Stimulated activated CD8-positive, alpha-beta memory T cell treated with anti-CD3 and anti-CD28 coated beads, Interleukin-15, amount 100 ng/mL, for 48 hours (primary cell): ENCODE measurements around the gene ATXN7L1.
"Not testable (repeated sequence)": the region's sequence is repeated elsewhere in the genome, so short reads cannot be mapped to it uniquely, and the experiment has no call there.

Experiments
- DNase-seq, 2 donors: peaks; one replicate each; pipeline ENCODE4 v3.0.0-alpha.2; 2020; ENCODE audit warnings: low read depth in 2 of 2

Gene ATXN7L1

DNA sequence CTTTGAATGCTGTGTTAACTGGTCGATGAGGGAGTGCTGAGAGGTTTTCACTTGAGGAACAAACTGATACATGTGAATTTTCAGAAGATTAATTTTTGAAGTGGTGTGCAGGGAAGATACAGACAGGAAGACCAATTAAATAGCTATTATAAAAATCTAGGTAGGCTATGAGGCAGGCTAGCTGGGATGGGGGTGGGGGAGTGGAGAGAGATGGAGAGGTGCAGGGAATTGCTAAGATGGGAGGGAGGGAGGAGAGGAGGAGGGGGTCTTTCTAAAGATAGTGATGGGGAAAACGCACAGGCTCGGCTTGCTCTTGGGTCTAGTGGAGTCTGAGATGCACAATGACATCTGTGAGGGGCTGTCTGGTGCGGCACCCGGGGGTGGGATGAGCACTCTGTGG, 15.2 kb downstream of the ATXN7L1 start:
- no peak for DNase-seq

DNA sequence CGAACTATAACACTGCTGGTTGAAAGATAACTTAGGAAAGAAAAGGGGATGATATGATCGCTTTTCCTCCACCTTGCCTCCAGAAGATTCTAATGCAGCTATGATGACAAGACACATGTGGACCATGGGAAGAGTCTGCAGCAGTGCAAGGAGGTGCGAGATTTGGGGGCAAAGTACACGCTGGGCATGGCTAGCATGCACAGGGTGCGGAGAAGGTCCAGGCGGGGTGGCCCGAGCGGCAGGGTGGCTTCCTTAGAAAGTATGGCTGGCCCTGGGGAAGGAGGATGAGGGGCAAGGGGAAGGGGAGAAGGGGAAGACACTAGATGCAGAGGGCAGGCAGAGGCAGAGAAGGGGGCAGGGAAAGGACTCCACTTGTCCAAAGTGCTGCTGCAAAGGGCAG, 15.6 kb downstream of the ATXN7L1 start:
- DNase-seq = no peak

DNA sequence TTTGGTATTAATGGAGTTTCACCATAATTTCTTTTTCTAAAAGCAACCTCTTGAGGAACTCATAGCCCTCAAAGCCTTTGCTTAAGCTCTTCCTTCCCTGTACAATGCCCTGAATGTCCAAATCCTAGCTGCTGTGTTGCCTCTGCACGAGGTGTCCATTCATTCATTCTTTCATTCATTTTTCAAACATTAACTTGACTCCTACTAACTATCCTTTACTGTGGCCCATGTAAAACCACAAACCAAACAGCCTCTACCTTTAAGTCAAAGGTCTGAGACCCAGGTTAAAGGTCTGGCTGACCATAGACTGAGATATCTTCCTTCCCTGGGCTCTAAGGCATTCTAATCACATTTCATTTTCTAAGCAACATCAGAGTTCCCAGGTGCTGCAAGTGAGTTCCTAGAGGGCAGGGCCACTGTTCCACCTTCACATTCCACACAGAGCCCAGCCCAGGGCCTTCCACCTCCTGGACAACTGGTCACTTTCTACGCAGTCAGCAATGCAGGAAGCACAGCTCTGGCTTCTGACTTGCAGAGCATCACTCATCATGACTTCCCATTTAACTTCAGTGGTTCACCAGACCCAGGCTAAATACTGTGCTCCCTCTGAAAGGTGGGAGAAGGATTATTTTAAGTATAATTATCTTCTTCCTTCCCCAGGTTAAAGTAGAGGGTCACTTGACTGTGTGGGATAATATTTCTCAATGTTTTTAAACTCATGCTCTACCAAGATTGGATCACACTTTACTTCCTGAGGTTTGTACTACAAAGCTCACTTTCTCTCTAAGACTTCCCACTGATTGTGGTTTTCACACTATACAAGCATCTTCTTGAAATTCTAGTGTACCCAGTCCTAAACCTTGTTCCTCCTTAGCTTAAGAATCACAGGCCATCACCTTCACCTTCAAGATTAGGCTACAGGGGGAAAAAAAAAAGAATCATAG, 19.1 kb downstream of the ATXN7L1 start:
- no peak for DNase-seq

DNA sequence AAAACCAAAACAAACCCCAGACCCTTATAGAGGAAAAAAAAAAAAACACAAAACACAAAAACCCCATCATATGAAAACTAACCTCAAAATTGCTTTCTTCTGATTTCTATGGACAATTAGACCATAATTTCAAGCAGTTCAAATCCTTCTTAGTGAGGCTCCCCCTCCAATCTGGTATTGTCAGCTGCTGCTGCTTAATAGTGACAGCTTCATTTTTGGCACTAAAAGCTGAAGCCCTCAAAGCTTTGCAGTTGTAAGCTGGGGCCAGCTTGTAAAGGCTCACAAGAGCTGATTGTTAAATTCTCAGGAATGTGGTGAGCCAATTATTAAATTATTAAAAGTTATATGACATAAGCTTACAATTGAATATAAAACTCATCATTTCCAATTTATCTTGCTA, 21.9 kb downstream of the ATXN7L1 start:
- DNase-seq = no peak

DNA sequence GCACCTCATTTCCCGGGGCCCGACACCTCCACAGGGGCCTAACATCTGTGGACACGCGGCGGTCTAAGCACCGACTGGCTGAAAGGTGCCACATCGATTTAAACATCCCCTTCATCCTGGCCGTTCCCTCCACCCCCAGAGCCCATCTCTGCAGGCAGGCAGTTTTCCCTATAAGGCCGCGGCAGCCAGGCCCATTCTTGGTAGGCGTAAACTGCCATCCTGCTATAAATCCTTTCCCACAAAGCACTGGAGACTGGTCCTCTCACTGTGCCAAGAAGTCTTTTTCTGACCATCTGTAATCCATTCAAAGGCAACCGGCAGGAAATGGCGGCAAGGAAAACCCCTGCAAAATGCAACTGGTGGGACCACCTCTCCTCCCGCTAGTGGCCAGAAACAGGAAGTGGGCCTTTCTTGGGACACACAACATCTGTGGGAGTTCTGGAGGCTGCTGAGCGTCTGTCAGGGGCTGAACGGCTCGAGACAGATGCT, 22.4 kb downstream of the ATXN7L1 start:
- DNase-seq = no peak

DNA sequence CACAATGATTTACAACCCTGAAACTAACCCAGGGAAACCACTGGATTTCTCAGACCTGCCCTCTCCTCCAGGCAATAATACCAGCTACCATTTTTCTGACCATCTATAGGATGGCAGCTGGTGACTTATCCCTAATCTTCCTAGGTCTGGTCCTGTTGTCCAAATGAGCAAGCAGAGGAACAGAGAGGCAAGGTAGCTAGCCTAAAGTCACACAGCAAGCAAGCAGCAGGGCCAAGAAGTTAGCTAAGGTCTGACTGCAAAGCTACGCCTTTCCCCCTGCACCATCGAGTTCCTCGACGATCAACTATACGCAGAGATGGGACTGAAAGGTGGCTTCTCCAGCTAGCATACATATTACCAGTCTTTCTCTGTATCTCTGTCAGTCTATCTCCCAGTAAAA, 25.3 kb downstream of the ATXN7L1 start:
- no peak for DNase-seq

DNA sequence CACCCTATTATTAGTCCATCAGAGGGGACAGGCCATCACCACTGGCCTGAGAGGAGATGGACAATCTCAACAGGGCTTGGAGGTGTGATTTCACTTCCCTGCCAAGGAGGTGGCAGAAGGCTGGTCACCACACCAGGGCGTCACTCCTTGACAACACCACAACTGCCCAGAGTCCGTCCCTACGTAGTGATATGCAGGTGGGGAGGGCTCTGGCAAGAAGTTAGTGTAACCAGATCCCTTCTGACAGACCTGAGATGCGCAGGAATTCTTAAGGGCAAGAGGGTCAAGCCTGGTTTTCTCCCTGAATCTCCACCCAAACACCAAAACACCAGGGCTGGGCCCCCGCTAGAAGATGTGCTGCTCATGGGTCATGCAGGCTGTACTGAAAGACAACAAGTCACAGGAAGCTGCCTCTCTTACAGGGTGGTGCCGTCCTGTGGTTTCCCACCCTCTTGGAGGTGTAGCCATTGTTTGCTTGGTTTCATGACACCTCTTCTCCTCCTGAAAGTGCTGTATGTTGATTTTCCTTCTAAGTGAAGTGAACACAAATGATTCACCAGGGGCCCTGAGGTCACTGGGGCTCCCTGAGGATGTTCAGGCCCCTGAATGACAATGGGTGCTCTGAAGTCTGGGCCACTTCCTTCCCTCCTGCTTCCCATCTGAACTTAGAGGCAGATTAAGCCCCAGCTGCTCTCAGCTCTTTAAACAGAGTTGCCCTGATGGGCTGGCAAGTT, 27.1 kb downstream of the ATXN7L1 start:
- DNase-seq = peak; percentile 69 to 75

DNA sequence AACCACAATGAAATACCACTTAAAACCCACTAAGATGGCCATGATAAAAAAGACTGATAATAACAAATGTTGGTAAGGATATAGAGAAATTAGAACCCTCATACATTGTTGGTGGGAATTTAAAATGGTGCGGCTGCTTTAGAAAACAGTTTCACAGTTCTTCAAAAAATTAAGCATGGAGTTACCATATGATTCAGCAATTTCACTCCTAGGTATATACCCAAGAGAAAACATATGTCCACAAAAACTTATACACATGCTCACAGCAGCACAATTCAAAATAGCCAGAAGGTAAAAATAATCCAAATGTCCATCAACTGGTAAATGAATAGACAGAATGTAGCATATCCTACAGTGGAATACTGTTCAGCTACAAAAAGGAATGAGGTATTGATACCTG, 30.0 kb downstream of the ATXN7L1 start:
- DNase-seq = no peak

DNA sequence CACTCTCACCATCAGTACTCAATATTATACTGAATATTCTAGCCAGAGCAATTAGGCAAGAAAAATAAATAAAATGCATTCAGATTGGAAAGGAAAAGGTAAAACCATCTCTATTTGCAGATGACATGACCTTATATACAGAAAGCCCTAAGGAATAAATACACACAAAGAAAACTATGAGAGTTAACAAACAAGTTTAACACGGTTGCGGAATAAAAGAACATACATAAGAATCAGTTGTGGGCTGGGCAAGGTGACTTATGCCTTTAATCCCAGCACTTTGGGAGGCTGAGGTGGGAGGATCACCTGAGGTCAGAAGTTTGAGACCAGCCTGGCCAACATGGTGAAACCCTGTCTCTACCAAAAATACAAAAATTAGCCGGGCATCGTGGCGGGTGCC, 31.7 kb downstream of the ATXN7L1 start:
- DNase-seq = not testable (repeated sequence)

DNA sequence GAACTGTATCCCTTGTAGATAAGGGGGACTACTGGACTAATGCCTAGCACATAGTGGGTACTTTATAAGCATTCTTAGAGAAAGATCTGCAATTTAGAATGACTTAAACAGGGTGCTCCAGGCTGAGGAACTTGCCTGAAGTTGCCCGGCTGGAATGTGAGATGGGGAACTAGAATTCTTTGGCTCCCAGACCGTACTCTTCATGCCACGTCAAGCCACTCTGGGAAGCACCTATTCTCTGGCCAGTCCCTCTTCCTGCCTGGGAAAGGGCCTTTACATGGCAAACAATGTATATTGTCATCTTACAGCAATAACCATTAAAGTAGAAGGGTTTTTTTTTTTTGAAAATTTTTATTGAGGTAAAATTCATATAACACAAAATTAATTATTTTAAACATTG, 34.5 kb downstream of the ATXN7L1 start:
- no peak for DNase-seq

DNA sequence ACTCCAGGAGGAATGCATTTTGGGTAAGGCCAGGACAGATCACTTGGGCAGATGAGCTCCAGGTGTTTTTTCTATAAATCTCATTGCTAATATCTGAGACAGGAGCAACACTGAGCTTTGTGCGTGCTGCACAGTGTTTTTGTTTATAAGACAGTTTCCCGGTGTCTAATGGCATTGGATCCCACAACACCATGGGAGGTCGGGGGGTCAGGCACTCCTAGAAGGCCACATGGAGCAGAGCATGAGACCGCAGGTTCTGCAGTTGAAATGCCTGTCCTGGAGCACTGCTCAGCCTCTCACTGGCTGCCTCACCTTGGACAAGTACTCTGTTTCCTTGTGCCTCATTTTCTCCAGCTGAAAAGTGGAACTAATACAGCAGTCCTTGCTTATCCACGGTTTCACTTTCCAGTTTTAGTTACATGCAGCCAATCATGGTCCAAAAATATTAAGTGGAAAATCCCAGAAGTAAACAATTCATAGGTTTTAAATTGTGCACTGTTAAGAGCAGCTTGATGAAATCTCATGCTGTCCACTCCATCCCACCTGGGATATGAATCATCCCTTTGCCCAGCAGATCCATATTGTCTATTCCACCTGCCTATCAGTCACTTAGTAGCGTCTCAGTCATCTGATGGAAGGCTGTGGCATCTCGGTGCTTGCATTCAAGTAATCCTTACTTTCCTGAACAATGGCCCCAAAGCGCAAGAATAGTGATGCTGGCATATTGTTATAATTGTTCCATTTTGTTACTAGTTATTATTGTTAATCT, 35.2 kb downstream of the ATXN7L1 start:
- no peak for DNase-seq

DNA sequence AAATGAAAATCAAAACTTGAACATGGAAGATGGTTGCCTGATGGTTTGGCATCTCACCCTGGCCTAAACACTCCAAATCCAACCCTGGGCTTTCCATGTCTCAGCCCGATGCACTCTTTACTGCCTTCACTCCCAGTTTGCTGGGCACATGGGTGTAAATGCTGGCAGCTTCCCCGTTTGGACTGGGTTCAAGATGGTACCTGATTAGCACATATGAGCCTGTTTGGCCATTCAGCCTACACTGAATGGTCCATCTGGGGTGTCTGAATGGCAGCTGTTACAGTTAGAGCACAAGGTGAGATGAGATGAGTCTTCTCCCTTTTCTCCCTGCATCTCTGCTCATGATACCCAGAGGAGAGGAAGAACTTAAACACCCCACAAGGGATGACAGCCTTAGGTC, 37.1 kb downstream of the ATXN7L1 start:
- DNase-seq = no peak

DNA sequence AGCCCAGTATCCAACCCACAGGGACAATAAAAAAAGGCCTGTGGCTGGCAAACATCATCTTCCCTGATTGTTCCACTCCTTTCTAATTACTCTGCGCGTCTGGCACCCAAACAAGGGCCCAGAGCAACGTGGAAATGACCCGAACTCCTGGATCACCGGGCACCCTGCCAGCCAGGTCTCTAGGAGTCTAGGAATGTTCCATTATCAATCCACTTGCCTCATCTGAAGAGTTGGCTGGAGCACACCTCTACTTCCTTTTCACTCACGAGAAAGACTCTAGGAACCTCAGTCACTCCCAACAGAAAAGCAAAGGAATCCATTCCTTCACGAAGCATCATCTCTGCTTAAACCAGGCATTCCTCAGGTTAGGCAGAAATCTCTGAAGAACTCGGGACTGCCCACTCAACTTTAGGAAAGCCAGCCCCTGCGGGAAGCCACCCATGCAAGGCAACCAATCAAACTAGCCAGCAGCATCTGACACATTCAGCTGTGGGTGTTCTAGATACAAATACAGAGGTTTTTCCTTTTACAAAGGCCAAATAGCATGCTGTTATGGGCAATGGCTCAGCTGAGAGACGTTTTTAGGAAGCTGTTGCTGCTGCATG, 37.7 kb downstream of the ATXN7L1 start:
- DNase-seq = no peak

DNA sequence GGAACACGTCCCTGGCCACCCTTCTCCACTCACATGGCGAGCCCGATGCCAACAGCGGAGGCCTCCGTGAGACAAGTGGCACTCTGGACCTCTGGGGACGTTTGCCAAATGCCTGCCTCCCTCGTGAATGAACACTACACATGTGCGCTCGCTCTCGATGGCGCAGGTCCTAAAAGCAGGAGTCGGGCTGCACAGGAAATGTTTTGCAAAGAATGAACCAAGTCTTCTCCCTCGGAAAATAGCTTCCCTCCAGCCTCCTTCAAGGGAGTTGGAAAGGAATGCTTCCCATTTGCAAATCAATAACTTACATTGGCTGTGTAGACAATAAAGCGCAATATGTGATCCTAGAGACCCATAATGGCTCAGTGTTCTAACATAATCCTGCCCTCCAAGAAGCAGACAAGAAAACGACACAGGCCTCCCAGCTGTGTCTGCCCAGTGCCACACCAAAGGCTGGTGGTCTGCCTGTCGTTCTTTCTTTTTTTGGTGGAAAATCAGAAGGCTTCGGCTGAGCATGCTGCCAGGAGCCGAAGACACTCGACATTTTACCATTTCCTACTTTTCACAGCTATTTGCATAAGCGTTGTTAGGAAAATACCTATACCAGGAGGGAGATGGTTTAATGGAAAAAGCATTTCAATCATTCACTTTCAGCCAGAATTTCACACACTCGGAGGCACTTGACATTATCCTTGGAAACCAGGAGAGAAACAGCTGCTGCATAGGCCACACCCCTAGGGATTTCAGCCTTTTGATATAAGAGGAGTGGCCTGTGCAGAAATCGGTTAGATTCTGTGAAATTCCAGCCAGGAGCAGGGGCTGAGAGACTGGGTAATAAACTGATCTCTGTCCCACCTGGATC, 38.4 kb downstream of the ATXN7L1 start:
- no peak for DNase-seq

DNA sequence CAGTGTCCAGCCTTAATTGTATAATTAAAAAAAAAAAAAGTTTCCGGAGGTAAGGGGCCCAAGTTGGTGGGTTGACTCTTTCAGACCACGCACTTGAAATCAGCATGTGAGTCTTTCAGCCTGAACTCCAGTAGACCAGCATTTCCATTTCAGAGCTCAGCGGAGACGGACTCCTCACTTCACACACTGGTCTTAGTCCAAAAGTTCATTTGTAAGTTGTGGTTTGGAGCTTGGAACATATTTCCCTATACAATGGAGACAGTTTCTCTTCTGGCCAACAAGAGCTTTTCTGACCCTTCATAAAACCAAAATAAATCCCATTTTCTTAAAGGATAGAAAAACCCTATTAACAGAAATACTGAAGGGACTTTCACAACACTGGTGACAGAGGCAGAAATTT, 41.0 kb downstream of the ATXN7L1 start:
- DNase-seq = no peak

DNA sequence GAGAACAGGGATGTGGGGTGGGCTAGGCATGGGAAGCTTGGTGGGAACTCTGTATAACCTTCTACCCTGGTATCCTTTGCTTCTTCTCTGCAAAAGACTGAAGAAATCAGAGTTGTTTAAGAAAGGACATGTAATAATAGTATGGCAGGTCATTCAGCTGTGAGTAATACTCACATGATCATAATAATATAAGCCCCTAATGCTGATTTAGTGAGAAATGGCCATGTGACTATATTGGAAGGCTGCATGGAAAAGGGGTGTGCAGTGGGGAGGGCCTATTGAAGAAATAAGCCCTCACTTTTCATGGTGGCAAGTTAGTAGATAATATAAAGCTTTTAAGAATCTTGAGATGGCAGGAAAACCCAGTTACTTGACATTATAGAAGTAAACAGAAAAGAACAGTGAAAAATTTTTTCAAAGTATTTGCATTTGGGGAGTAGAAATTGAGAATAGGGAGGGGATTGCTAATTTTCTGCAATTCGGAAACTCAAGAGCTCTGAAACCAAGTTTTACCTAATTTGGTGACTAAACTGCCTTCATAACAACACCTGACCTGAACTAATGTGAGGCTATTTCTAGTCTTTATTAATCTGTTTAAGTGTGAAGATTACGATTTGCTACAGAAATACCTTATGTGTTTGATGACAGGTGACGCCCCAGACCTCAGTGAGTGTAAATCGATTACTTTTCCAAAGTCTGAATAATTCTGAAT, 44.4 kb downstream of the ATXN7L1 start:
- DNase-seq = no peak

DNA sequence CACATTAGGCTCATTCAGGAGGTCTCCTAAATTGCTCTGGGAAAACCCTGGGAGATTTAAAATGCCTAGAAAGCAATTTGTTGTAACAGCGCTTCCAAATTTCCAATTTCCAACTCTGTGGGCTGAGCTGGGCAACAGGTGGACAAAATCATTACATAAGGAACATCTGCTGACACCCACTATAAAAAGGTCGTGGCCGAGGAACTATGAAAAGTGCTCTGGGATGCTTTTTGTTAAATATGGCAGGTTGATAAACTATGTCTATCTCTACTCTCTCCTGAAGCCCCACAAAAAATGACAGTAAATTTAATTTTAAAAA, 45.1 kb downstream of the ATXN7L1 start:
- DNase-seq = no peak

DNA sequence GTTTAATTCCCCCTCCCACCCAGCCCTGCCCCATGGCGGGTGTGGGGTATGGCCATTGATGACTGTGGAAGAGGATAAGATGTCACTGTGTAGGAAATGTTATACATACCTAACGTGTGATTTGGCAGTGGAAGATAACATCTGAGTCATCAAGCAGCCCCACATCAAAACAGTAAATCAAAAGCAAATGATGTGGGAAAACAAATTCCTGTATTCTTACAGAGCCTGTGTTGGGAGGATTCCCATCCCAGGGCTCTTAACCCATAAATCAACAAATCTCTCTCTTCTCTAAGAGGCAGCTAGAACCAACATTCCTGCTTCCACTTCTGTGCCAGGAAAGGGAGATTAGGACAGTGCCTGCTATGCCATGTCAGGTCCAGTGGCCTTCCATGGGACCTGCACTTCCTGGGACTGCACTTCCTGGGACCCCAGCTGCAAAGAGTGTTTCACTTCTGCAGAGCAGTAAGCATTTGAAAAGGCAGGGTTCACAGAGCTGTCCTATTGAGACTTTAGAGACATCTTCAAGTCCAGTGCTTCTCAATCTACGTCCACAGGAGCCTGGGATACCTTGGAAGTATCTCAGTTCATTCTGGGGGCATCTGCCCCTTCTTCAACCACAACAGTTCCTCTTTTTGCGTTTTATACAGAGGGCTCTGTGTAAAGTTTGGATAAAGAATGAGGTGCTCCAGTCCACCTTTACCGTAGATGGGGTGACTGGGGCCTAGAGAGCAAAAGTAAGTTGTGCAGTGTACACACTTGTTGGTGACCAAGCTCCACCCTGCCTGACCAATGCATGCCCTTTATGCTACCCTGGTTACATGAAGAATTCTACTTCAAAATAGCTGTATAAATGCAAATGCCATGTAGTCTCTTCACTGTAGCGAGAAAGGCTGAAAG, 45.7 kb downstream of the ATXN7L1 start:
- DNase-seq = no peak

DNA sequence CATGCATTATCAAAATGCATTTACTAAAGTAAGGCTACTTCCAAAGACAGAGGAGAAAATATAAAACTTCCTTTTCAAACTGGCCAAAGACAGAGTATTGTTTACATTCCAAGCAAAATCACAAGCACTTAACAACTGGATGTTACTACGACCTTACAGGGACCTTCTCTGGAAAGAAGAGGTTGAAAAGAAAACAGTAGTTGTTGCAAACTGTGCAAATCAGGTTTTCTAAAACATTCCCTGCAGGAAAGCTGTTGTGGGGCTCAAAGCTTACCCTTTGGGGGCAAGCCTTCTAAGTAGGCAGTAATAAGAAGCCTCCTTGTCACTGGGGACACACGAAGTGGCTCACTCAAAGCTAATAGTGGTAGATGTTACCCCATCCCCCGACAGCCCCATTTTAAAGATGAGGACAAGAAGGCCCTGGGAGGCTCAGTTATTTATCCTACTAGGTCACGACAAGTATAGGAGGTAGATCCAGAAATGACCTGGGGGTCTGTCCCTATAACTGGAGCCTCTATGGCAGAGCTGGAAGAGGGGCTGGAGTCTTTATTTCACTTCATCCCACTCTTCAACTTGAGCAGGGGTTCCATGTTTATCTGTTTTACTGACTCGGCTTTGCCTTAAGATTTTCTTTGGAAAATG, 46.6 kb downstream of the ATXN7L1 start:
- DNase-seq = no peak
